ENCODE results near the gene MARCHF6.
"Not testable (repeated sequence)": the region's sequence is repeated elsewhere in the genome, so short reads cannot be mapped to it uniquely, and the experiment has no call there.

The MARCHF6 gene

GRCh38 chr5:10324518-10325370 is 28.8 kb upstream of the MARCHF6 start:
- DNase-seq (ENCODE audit: low read depth in 2 of 2): no peak

- DNase-seq (ENCODE audit: low read depth in 2 of 2): no peak
These were observed 25.2 kb upstream of the MARCHF6 start for GRCh38 chr5:10328323-10328722.

GRCh38 chr5:10329446-10329819 is 24.1 kb upstream of the MARCHF6 start:
- no peak for DNase-seq (ENCODE audit: low read depth in 2 of 2)

- no peak for DNase-seq (ENCODE audit: low read depth in 2 of 2)
These were observed 23.5 kb upstream of the MARCHF6 start for GRCh38 chr5:10329820-10330481.

- DNase-seq (ENCODE audit: low read depth in 2 of 2): no peak
These were observed 22.8 kb upstream of the MARCHF6 start for GRCh38 chr5:10330511-10331230.

- no peak for DNase-seq (ENCODE audit: low read depth in 2 of 2)
These were observed 22.1 kb upstream of the MARCHF6 start for GRCh38 chr5:10331341-10331796.

GRCh38 chr5:10332301-10332700 is 21.2 kb upstream of the MARCHF6 start:
- no peak for DNase-seq (ENCODE audit: low read depth in 2 of 2)

- no peak for DNase-seq (ENCODE audit: low read depth in 2 of 2)
These were observed 20.1 kb upstream of the MARCHF6 start for GRCh38 chr5:10333154-10334006.

- no peak for DNase-seq (ENCODE audit: low read depth in 2 of 2)
These were observed 18.7 kb upstream of the MARCHF6 start for GRCh38 chr5:10334831-10335230.

- DNase-seq (ENCODE audit: low read depth in 2 of 2): no peak
These were observed 17.6 kb upstream of the MARCHF6 start for GRCh38 chr5:10335711-10336470.

- DNase-seq (ENCODE audit: low read depth in 2 of 2): no peak
These were observed 16.4 kb upstream of the MARCHF6 start for GRCh38 chr5:10337107-10337506.

- DNase-seq (ENCODE audit: low read depth in 2 of 2): no peak
These were observed 15.5 kb upstream of the MARCHF6 start for GRCh38 chr5:10337986-10338385.

- DNase-seq (ENCODE audit: low read depth in 2 of 2): no peak
These were observed 14.8 kb upstream of the MARCHF6 start for GRCh38 chr5:10338686-10339057.

- no peak for DNase-seq (ENCODE audit: low read depth in 2 of 2)
These were observed 14.3 kb upstream of the MARCHF6 start for GRCh38 chr5:10339058-10339811.

- DNase-seq (ENCODE audit: low read depth in 2 of 2): no peak
These were observed 13.5 kb upstream of the MARCHF6 start for GRCh38 chr5:10339958-10340357.

- no peak for DNase-seq (ENCODE audit: low read depth in 2 of 2)
These were observed 10.0 kb upstream of the MARCHF6 start for GRCh38 chr5:10343486-10343885.

GRCh38 chr5:10344461-10345106 is 8.9 kb upstream of the MARCHF6 start:
- DNase-seq (ENCODE audit: low read depth in 2 of 2): not testable (repeated sequence)

- DNase-seq (ENCODE audit: low read depth in 2 of 2): no peak
These were observed 5.2 kb upstream of the MARCHF6 start for GRCh38 chr5:10348258-10348657.

- DNase-seq (ENCODE audit: low read depth in 2 of 2): no peak
These were observed 2.1 kb upstream of the MARCHF6 start for GRCh38 chr5:10351199-10351905.
